ENCODE results near the gene SCUBE1.

GRCh38 chr22:43308836-43309235 lies 34.3 kb downstream of the SCUBE1 start:
- no peak for TF ChIP-seq CTCF (IDR thresholded peaks at IDR 0.05)
- no peak for TF ChIP-seq POLR2A (IDR thresholded peaks at IDR 0.05)
- no peak for TF ChIP-seq EP300 (IDR thresholded peaks at IDR 0.05)
